ENCODE data around the gene GNA15. TPM values are rescaled to one million over a fixed set of nuclear protein-coding genes. Genes with fewer than 3 reads are reported as not detected.
A peak's percentile ranks its signal among the peaks of the same experiment; 100 is the strongest.
"Not testable (repeated sequence)": the region's sequence is repeated elsewhere in the genome, so short reads cannot be mapped to it uniquely, and the experiment has no call there.

The GNA15 gene
- total and polyA plus RNA-seq, 2 donors (not counting 3 experiments of a cell fraction or from before 2014, with no cell fraction given): 0.17 TPM; not detected in 1

DNA sequence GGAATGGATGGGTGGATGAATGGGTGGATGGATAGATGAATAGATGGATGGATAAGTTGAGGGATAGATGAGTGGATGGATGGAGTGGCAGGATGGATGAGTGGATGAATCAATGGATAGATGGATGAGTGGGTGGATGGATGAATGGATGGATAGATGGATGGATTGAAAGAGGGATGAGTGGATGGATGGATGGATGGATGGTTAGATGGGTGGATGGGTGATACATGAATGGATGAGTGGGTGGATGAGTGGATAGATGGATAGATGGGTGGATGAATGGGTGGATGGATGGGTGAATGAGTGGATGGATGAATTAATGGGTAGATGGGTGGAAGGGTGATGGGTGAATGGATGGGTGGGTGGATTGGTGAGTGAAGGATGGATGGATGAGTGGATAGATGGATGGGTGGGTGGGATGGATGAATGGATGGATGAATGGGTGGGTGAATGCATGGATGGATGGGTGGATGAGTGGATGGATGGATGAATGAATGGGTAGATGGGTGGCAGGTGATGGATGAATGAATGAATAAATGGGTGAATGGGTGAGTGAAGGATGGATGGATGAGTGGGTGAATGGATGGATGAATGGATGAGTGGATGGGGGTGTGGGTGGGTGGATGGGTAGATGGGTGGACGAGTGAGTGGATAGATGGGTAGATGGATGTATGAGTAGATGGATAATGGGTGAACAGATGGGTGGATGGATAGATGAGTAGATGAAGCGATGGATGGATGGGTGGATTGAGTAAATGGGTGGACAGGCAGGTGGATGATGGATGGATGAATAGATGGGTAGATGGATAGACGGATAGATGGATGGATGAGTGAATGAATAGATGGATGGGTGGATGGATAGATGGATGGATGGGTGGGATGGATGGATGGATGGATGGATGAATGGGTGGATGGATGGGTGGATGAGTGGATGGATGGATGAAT, 17.7 kb downstream of the GNA15 start:
- Histone ChIP-seq H3K79me2 (ENCODE audit: control insufficient read depth, insufficient read depth, low read length) (no peaks in the 10 kb centered on the region), H3K4me2 (ENCODE audit: insufficient read depth, low read length) (no peak overlapping the region), H3K27ac (ENCODE audit: insufficient read depth, low read depth, low read length) (no peak overlapping the region), H3K27me3 (ENCODE audit: control insufficient read depth in 2 of 2, insufficient read depth in 2 of 2, low read length in 2 of 2) (no peaks in the 10 kb centered on the region), H3K36me3 (ENCODE audit: control insufficient read depth in 2 of 2, extremely low read depth in 1 of 2, insufficient read depth in 2 of 2, low read length in 2 of 2) (no peaks in the 10 kb centered on the region), H3K4me3 (replicated peaks in 1 of 3; ENCODE audit: insufficient read depth in 1 of 3, low read depth in 1 of 3, low read length in 3 of 3) (no peak overlapping the region), H3K9me3 (replicated peaks; ENCODE audit: control insufficient read depth, insufficient read depth, low read length) (no peaks in the 10 kb centered on the region), H4K20me1 (replicated peaks; ENCODE audit: control insufficient read depth, extremely low read depth, insufficient read depth, low read length) (no peaks in the 10 kb centered on the region), H3K4me1 (ENCODE audit: control insufficient read depth, extremely low read depth, insufficient read depth, low read length) (peaks cover 13% of the 10 kb centered on the region), H3K9ac (replicated peaks; ENCODE audit: extremely low read depth, insufficient read depth, low read length) (no peak overlapping the region), H2AFZ (ENCODE audit: low read depth, low read length) (no peak overlapping the region), H3K9me1 (replicated peaks; ENCODE audit: control insufficient read depth, extremely low read depth, insufficient read depth, low read length) (no peaks in the 10 kb centered on the region)
- intact Hi-C loops (cut with micrococcal nuclease): no loop called here
- CTCF ChIA-PET: no interaction called here
- dilution Hi-C loops (cut with MboI; ENCODE audit: extremely low pct_ligation_motif_present, low sequenced_read_pairs): no loop called here
- POLR2A ChIA-PET: no interaction called here
- DNase-seq (ENCODE audit: low read depth, low spot score) (no peak), FAIRE-seq (no peak)
- no TSS peak for BruUV-seq (replicated peaks)
- TF ChIP-seq GATA2 (IDR thresholded peaks at IDR 0.05; ENCODE audit: insufficient read depth, insufficient read length, low read depth, low read length) (no peak), EZH2 (IDR thresholded peaks at IDR 0.05; ENCODE audit: borderline replicate concordance, low read depth, low read length, severe bottlenecking) (no peak), MYC (IDR thresholded peaks at IDR 0.05; ENCODE audit: low read depth, low read length) (no peak), POLR2AphosphoS5 (IDR thresholded peaks at IDR 0.05; ENCODE audit: insufficient read depth, low read depth, low read length) (no peak)

GRCh38 chr19:3154447-3154846, 18.6 kb downstream of the GNA15 start:
- H3K36me3 ChIP-seq (ENCODE audit: control insufficient read depth in 2 of 2, extremely low read depth in 1 of 2, insufficient read depth in 2 of 2, low read length in 2 of 2); H3K79me2 ChIP-seq (ENCODE audit: control insufficient read depth, insufficient read depth, low read length); FAIRE-seq; H2AFZ ChIP-seq (ENCODE audit: low read depth, low read length); H3K9me3 ChIP-seq (replicated peaks; ENCODE audit: control insufficient read depth, insufficient read depth, low read length); intact Hi-C loops (cut with micrococcal nuclease); H3K27me3 ChIP-seq (ENCODE audit: control insufficient read depth in 2 of 2, insufficient read depth in 2 of 2, low read length in 2 of 2); H3K9me1 ChIP-seq (replicated peaks; ENCODE audit: control insufficient read depth, extremely low read depth, insufficient read depth, low read length); H4K20me1 ChIP-seq (replicated peaks; ENCODE audit: control insufficient read depth, extremely low read depth, insufficient read depth, low read length); DNase-seq (ENCODE audit: low read depth, low spot score); dilution Hi-C loops (cut with MboI; ENCODE audit: extremely low pct_ligation_motif_present, low sequenced_read_pairs): not testable (repeated sequence)
- Histone ChIP-seq H3K4me1 (ENCODE audit: control insufficient read depth, extremely low read depth, insufficient read depth, low read length) (peaks cover 13% of the 10 kb centered on the region), H3K4me3 (replicated peaks in 1 of 3; ENCODE audit: insufficient read depth in 1 of 3, low read depth in 1 of 3, low read length in 3 of 3) (peak overlapping the region in 1 of 3 experiments; percentile 6), H3K27ac (ENCODE audit: insufficient read depth, low read depth, low read length) (peak overlapping the region; percentile 99), H3K9ac (replicated peaks; ENCODE audit: extremely low read depth, insufficient read depth, low read length) (peak overlapping the region; percentile 82), H3K4me2 (ENCODE audit: insufficient read depth, low read length) (peak overlapping the region; percentile 61)
- ChIA-PET POLR2A (interaction anchor here (0.6 kb wide), 1 partner anchor 10 kb away, joined by 9 read pairs; no protein-coding TSS in a partner anchor), CTCF (interaction anchor here (1.7 kb wide), 1 partner anchor 25 kb away, joined by 5 read pairs; no protein-coding TSS in a partner anchor)
- TSS peak; percentile 88 for BruUV-seq (replicated peaks)

Data from endothelial cell of umbilical vein (primary cell).